GM18873 (cell line): ENCODE measurements around the gene PXN.
A peak's percentile ranks its signal among the peaks of the same experiment; 100 is the strongest.
"Not testable (repeated sequence)": the region's sequence is repeated elsewhere in the genome, so short reads cannot be mapped to it uniquely, and the experiment has no call there.

ENCODE experiments used
- ATAC-seq: cut with Tn5 transposase; IDR thresholded peaks from one replicate; pipeline ENCODE4 v1.9.1; 2021; ENCODE audit warnings: mild to moderate bottlenecking, moderate library complexity, moderate number of reproducible peaks; ENCODE audit not compliant: unreplicated experiment, low FRiP score

PXN gene

DNA sequence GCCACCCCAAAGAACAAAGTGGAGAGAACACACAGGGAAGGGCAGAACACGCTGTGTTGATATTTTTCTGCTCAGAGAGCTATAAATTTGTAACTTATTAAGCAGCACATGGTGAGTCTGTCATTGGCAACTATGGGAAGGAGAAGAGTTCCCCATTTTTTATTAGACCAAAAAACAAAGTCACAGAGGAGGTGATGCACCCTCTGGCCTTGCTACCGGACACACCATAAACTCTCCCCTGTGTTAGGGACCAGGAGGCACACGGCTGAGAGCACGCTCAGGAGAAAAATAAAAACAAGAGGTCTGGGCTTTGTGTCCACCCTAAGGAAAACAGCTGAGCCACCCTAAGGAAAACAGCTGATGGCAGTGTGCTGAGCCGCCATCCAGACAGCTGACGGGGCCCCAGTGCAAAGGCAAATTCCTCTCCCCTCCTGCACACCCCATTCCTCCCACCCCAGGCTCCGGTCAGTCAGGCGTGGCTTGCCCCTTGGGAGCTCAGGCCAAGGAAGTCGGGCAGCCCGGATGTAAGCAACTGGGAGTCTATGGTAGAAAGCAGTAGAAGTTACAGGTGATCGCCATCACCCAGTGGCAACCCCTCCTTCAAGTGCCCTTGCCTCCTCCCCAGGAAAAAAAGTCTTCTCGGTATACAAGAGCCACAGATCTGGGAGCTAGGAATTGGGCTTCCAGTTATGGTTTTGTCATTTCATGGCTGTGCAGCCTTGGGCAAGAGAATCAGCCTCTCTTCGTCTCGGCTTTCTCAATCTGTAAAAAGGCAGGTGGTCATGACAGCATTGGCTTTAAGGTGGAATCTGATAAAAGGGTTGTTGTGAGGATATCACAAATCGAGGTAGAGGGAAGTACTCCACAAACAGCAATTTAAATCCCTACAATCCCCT is 2.4 kb downstream of the PXN start:
- ATAC-seq, result no peak

- ATAC-seq, result no peak
Observed at GRCh38 chr12:120261951-120262851, 3.3 kb downstream of the PXN start.

GRCh38 chr12:120260607-120261006 is 4.9 kb downstream of the PXN start:
- no peak for ATAC-seq

- no peak for ATAC-seq
Observed at GRCh38 chr12:120259418-120260202, 5.9 kb downstream of the PXN start.

DNA sequence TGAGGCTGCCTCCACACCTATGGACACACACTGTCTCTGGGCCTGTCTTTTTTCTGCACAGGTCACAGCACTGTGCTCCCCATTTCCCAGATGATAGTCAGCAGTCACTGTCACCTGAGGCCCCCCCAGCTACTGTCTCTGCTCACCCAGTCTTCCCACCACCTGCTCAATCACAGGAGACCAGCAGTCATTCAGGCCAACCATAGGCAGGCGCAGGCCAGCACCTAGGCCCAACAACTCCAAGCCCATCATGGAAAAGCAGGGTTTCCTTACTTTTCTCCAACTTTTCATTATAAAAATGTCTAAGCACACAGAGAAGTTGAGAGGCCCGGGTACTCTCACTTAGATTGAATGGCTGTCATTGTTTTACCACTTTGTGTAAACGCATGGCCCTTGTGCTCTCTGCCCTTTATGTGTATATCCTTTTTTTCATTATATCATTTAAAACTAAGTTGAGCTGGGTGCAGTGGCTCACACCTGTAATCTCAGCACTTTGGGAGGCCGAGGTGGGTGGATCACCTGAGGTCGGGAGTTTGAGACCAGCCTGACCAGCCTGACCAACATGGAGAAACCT is 7.1 kb downstream of the PXN start:
- no peak for ATAC-seq

DNA sequence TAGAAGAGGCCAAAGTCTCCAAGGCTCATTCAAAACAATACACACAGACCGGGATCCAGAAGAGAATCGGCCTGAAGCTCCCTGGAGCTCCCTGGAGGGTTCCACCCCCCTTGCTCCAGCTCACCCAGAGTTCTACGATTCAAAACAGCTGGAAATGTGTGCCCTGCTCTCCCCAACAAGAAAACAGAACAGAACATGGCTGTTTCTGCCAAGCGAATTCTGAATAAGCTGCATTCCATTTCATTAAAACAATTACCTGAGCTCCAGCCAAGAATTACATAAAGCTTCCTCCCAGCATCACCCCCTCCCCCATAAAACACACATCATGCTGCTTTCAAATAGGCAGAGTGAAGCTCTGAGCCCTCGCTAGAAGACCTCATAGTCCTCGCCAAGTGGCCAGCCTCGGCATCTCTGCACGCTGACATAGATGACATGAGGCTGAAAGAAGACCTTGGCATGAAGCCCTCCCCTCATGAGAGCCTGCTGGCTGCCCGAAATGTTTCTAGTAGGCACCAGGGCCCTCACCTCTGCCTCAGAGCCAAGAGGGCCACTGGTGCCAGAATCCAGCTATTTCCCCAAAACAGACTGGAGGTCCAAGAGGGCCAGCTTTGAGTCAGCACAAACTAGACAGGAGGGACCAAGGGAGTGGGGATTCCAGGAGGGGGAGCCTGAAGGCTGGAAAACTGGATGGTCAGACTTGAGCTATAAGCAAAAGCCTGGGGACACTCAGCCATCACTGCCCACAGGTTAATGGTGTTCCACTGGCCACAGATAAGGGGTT is 8.3 kb downstream of the PXN start:
- ATAC-seq, result no peak

- ATAC-seq, result no peak
Observed at GRCh38 chr12:120254809-120255208, 10.7 kb downstream of the PXN start.

GRCh38 chr12:120253313-120253712 is 12.2 kb downstream of the PXN start:
- not testable (repeated sequence) for ATAC-seq

GRCh38 chr12:120252071-120252906 is 13.2 kb downstream of the PXN start:
- ATAC-seq, result peak; percentile 64

DNA sequence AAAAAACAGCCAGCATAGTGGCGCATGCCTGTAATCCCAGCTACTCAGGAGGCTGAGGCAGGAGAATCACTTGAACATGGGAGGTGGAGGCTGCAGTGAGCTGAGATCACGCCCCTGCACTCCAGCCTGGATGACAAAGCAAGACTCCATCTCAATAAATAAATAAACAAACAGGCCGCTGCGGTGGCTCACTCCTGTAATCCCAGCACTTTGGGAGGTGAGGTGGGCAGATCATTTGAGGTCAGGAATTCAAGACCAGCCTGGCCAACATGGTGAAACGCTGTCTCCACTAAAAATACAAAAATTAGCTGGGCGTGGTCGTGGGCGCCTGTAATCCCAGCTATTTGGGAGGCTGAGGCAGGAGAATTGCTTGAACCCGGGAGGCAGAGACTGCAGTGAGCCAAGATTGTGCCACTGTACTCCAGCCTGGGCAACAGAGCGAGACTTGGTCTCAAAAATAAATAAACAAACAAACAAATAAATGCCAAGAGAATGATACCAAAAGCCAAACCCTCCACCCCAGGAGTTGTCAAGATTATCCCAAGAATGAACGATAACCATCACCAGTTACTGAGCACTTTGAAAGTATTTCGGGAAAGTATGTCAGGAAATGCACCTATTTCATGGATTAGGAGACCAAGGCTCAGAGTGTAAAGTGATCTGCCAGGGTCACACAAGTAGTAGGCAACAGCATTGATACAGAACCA is 14.0 kb downstream of the PXN start:
- not testable (repeated sequence) for ATAC-seq

DNA sequence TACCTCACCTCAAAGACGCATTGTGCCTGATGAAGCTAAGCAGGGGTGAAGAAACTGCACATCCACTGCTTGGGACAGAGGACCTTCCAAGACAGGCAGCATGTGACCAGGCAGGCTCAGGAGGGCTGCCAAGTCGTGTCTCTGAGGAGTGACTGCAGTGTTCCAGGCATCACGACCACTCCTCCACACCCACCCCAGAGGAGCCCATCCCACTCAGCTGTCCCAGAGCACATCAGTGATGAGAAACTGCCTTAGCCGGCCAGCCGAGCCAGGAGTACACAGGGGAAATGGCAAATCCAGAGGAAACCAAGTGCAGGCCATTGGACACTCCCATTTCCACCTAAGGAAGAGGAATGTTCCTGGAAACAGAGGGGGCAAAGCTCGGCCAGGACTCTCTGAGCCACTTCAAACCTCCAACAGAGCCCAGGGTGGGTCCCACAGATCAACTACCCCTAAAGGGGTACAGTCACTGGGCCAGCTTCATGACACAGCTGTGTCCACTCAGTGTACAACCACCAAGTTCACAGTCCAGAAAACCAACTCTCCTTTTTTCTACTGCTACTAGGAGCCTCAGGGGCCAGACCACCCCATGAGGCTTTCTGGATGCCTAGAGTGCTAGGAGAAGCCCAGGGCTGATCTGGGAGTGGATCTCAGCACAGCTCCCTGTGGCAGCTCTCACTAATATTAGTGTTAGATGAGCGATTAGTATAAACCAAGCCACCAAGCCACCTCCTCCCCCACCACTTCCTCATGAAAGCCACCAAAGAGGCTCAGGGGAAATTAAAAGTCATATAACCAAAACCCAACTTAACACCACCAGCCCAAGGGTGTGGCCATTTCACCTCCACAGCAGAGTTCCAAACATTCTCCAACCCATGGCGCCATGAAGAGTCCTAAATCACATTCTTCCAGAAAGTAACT is 15.4 kb downstream of the PXN start:
- ATAC-seq, result no peak

- no peak for ATAC-seq
Observed at GRCh38 chr12:120249266-120249874, 16.2 kb downstream of the PXN start.

DNA sequence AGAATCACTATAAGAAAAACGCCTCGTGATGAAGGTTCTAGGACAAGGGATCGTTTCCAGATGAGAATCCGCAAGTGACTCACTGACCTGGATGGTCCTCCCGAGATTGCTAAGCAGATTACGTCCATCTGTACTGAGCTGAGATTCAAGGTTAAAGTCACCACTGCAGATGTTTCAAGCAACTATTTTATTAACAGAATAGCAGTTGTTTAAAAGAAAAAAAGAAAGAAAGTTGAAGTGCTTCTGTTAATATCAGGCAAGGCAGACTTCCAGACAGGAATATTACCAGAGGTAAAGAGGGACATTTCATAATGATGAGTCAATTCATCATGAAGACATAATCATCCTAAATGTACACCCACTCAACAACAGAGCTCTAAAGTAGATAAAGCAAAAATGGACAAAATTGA is 17.9 kb downstream of the PXN start:
- ATAC-seq, result no peak

GRCh38 chr12:120247183-120247582 is 18.3 kb downstream of the PXN start:
- ATAC-seq, result no peak

DNA sequence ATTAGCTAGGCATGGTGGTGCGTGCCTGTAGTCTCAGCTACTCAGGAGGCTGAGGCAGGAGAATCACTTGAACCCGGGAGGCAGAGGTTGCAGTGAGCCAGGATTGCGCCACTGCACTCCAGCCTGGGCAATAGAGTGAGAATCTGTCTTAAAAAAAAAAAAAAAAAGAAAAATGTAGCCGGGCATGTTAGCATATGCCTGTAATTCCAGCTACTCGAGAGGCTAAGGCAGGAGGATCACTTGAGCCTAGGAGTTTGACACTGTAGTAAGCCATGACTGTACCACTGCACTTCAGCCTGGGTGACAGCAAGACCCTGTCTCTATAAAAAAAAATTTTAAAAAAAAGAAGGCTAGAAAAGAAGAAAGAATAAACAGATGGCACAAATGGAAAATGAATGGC is 18.8 kb downstream of the PXN start:
- ATAC-seq, result not testable (repeated sequence)

- ATAC-seq, result no peak
Observed at GRCh38 chr12:120242971-120243699, 22.4 kb downstream of the PXN start.
